GM11168 (cell line): ENCODE results near the gene ADORA2A.

Source experiments
- in situ Hi-C: fragments of 300-500 bp; cut with MboI; formaldehyde crosslinking; loops from one replicate; pipeline ENCODE4 v1.12.0; 2022; ENCODE audit warnings: low sequenced_read_pairs; ENCODE audit not compliant: unreplicated experiment

The ADORA2A gene

GRCh38 chr22:24427500-24428164 is at the start of gene ADORA2A:
Gene ADORA2A, plus strand, starts transcription at chr22:24427599. Its CDS starts 5,806 bp downstream, at chr22:24433405.
- in situ Hi-C loops, result no loop called here

DNA sequence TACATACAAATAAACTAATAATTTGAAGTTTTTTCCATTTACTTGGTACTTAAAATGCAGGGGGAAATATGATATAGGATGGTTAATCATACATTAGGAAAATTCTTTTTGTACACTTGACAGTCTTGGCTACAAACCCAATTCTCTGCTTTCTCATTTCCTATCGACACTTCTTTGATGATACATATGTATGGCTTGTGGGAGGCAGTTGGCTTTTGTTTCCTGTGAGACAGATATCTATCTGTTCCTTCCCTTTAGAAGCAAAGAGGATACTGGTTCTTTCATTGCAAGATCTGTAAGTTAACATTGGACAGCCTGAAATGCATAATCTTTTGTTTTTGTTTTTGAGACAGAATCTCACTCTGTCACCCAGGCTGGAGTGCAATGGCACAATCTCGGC is 47.9 kb upstream of the ADORA2A start:
- in situ Hi-C loops, result no loop called here

GRCh38 chr22:24380220-24380904 is 47.0 kb upstream of the ADORA2A start:
- in situ Hi-C loops, result no loop called here

- in situ Hi-C loops, result no loop called here
Observed at GRCh38 chr22:24380905-24381230, 46.5 kb upstream of the ADORA2A start.

GRCh38 chr22:24383061-24383460 is 44.3 kb upstream of the ADORA2A start:
- in situ Hi-C loops, result no loop called here

- in situ Hi-C loops, result no loop called here
Observed at GRCh38 chr22:24384131-24384530, 43.3 kb upstream of the ADORA2A start.

DNA sequence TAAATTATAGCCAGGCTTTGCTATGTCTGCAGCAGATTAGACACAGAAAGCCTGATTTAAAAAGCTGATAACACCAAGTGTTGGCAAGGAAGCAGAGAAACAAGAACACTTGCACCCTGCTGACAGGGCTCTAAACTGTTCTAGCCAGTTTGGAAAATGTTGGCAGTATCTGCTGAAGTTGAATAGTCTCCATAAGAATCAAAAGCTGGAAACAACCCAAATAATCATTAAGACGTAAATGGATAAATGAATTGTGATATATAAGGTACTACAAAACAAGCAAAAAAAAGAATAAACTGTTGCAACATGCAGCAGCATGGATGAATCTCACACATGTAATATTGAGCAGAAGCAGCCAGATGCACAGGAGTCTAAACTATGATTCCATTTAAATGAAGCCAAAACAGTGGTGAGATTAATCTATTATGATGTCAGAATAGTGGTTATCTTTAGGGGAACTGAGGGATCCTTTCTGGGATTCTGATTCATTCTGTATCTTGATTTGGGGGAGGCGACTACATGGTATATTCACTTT is 40.4 kb upstream of the ADORA2A start:
- in situ Hi-C loops, result no loop called here

- in situ Hi-C loops, result no loop called here
Observed at GRCh38 chr22:24389680-24390079, 37.7 kb upstream of the ADORA2A start.

- in situ Hi-C loops, result no loop called here
Observed at GRCh38 chr22:24390156-24390555, 37.2 kb upstream of the ADORA2A start.

DNA sequence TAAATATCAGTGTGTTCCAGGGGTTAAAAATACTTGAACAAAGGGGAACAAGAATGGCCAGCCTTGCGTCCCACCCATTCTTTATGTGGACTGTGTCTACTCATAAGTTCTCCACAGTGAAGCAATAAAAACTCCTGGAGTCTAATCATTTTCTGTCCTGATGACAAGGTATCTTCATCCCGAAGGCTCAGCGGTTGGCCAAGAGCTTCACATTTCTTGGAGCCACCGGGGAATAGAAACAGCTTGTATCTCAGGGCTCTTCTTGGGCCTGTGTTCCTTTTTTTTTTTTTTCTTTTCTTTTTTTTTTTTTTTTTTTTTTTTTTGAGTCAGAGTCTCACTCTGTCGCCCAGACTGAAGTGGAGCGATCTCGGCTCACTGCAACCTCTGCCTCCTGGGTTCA is 36.8 kb upstream of the ADORA2A start:
- in situ Hi-C loops, result no loop called here

GRCh38 chr22:24391836-24392217 is 35.6 kb upstream of the ADORA2A start:
- in situ Hi-C loops, result no loop called here

GRCh38 chr22:24392218-24392931 is 35.0 kb upstream of the ADORA2A start:
- in situ Hi-C loops, result no loop called here

- in situ Hi-C loops, result no loop called here
Observed at GRCh38 chr22:24393012-24393559, 34.3 kb upstream of the ADORA2A start.

GRCh38 chr22:24393848-24394247 is 33.6 kb upstream of the ADORA2A start:
- in situ Hi-C loops, result no loop called here

GRCh38 chr22:24394254-24394653 is 33.1 kb upstream of the ADORA2A start:
- in situ Hi-C loops, result no loop called here

- in situ Hi-C loops, result no loop called here
Observed at GRCh38 chr22:24398409-24398808, 29.0 kb upstream of the ADORA2A start.

GRCh38 chr22:24400034-24400725 is 27.2 kb upstream of the ADORA2A start:
- in situ Hi-C loops, result no loop called here

DNA sequence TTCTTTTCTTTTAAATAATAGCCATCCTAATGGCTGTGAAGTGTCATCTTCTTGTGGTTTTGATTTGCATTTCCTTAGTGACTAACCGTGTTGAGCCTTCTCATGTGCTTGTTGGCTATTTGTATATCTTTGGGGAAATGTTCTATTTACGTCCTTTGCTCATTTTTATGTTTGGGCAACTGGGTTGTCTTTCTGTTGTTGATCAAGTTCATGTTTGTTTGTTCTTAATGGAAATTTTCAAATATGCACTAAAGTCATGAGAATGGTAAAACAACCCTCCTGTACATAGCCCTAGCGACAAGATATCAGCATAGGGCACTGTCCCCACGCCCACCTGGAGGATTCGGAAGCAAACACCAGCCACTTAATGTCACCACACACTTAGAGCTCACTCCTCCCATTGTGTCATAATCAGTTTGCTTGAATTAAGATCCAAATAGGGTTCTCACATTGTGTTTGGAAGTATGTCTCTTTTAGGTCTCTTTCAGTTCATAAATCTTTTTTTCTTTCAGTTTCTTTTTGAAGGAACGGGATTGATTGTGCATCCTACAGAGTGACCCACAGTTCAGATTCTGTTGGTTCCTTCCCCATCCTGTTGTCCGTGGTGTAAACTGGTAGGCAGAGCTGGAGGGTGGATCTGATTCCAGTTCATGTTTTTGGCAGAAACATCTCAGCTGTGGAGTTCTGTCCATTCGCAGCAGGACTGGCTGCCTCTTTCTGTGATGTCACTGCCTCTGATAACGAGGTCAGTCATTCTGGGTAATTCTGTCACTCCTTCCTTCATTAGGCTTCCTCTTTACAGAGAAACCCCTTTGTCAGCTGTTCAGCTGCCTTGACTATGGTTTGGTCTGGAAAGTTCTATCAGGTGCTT is 26.4 kb upstream of the ADORA2A start:
- in situ Hi-C loops, result no loop called here

GRCh38 chr22:24401931-24402367 is 25.4 kb upstream of the ADORA2A start:
- in situ Hi-C loops, result no loop called here
